Type B pancreatic cell (in vitro differentiated cells): ENCODE results near the gene MYOF. TPM values are rescaled to one million over a fixed set of nuclear protein-coding genes. Genes with fewer than 3 reads are reported as not detected.
"Not testable (repeated sequence)": the region's sequence is repeated elsewhere in the genome, so short reads cannot be mapped to it uniquely, and the experiment has no call there.

Source experiments
- DNase-seq: peaks from one replicate; pipeline ENCODE4 v3.0.0; 2021; ENCODE audit warnings: mixed read lengths; ENCODE audit not compliant: unreplicated experiment; ENCODE audit errors: extremely low spot score
- H3K27ac Mint-ChIP-seq: 2 replicates; pipeline ENCODE4 v1.8.0; 2021; ENCODE audit warnings: mild to moderate bottlenecking, mixed read lengths
- H3K27me3 Mint-ChIP-seq: 2 replicates; pipeline ENCODE4 v1.8.0; 2021; ENCODE audit warnings: mixed read lengths
- H3K36me3 Mint-ChIP-seq: 2 replicates; pipeline ENCODE4 v1.8.0; 2021; ENCODE audit warnings: mixed read lengths
- H3K4me1 Mint-ChIP-seq: one replicate; pipeline ENCODE4 v1.8.0; 2021; ENCODE audit warnings: mixed read lengths; ENCODE audit not compliant: unreplicated experiment
- H3K4me3 Mint-ChIP-seq: 2 replicates; pipeline ENCODE4 v1.8.0; 2021; ENCODE audit warnings: mild to moderate bottlenecking, mixed read lengths
- H3K9me3 Mint-ChIP-seq: 2 replicates; pipeline ENCODE4 v1.8.0; 2021; ENCODE audit warnings: mixed read lengths
- CTCF ChIP-seq: fragments of 200-600 bp; sonication (generic); conservative IDR thresholded peaks from 2 replicates; pipeline ENCODE4 v1.5.0; 2021; ENCODE audit warnings: antibody characterized with exemption, mild to moderate bottlenecking
- total RNA-seq: library from RNA; stranded (reverse); gene quantifications from 2 replicates; pipeline ENCODE4 v1.2.1, GENCODE V29; 2021; ENCODE audit warnings: low replicate concordance

MYOF gene
- total RNA-seq, 1 donor from 2014 or later: 49.4 TPM

- peaks cover 17% of the 10 kb centered on the region for H3K4me1 Mint-ChIP-seq
- no peaks in the 10 kb centered on the region for H3K27me3 Mint-ChIP-seq
- DNase-seq: no peak
- peaks cover 15% of the 10 kb centered on the region for H3K36me3 Mint-ChIP-seq
- no peaks in the 10 kb centered on the region for H3K9me3 Mint-ChIP-seq
- no peak for TF ChIP-seq CTCF
- no peak overlapping the region for H3K4me3 Mint-ChIP-seq
- no peak overlapping the region for H3K27ac Mint-ChIP-seq
Measured at GRCh38 chr10:93367664-93368063, 114.5 kb downstream of the MYOF start.

DNA sequence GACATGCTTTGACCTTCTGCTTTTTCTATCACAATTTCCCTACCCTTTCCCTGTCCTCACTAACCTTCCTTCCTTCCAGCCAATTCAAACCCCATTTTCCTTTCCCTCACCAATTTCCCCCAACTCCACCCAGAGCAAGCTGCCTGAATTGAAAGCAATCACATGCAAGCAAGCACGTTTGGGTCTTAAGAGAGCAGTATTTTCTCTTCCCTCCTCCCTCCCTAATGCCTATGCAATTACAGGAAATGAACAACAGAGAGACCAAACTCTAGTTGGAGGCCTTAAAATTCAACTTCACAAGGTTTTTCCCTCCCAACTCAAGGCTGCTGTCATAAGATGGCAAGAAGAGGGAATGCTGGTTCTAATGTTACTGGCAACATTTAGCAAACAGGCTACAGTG, 117.2 kb downstream of the MYOF start:
- Mint-ChIP-seq H3K36me3 (peaks cover 15% of the 10 kb centered on the region), H3K4me3 (no peak overlapping the region), H3K9me3 (no peaks in the 10 kb centered on the region), H3K4me1 (peaks cover 13% of the 10 kb centered on the region), H3K27ac (no peak overlapping the region), H3K27me3 (no peaks in the 10 kb centered on the region)
- DNase-seq: no peak
- no peak for TF ChIP-seq CTCF

DNA sequence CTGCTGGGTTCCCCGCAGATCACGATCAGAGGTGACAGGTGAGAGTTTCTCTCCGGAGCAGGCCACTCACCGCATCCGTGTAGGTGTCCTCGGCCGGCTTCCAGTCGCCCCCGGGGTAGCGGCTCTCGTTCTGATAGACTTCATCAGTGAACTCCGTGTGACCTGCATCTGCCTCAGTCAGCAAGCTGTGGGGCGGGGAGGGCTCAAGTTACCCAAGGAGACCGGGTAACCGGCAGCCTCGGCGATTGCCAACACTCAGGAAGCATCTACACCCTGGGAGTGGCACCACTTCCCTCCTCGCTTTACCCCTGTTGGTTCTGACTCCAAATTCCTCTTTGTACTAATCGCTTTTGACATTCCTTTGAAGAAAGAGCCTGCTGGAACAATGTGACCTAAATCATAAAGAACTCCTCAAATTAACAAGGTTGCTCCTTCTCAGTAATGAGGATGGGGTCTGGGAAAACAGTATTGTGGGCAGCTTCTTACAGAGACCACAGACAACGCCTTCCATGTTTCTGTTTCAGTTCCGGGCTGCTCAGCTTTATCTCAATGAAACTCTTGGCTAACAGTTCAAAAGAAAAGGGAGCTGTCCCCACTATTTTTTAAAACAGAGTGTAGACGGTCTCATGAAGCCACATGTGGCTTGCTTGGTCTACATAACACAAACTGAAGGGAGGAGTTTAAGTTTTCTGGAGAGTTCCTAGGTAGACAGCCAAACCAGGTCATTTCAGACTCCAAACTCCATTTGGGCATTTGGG, 118.1 kb downstream of the MYOF start:
- H3K36me3 Mint-ChIP-seq: peaks cover 15% of the 10 kb centered on the region
- no peak overlapping the region for H3K4me3 Mint-ChIP-seq
- no peak for DNase-seq
- H3K4me1 Mint-ChIP-seq: peaks cover 5% of the 10 kb centered on the region
- H3K27ac Mint-ChIP-seq: no peak overlapping the region
- no peaks in the 10 kb centered on the region for H3K27me3 Mint-ChIP-seq
- no peaks in the 10 kb centered on the region for H3K9me3 Mint-ChIP-seq
- TF ChIP-seq CTCF: no peak

- not testable (repeated sequence) for H3K27me3 Mint-ChIP-seq, H3K9me3 Mint-ChIP-seq, H3K27ac Mint-ChIP-seq, H3K4me3 Mint-ChIP-seq, DNase-seq, H3K36me3 Mint-ChIP-seq, H3K4me1 Mint-ChIP-seq
Measured at GRCh38 chr10:93358398-93358797, 123.7 kb downstream of the MYOF start.

DNA sequence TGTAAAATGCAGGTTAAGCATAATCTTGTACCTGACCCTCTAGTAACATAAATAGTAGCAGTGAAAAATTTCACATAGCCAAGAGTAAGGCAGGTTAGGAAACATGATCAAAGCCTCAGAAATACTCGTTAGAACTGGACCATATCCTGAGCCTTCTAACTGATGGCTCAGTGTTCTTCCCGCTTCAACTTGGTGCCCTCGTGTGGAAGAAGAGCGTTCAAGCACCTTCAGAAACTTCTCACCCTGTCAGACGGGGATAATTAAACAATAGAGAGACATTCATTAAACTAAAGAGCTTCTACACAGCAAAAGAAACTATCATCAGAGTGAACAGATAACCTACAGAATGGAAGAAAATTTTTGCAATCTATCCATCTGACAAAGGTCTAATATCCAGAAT, 124.5 kb downstream of the MYOF start:
- H3K4me1 Mint-ChIP-seq: peaks cover 2% of the 10 kb centered on the region
- no peak for DNase-seq
- H3K9me3 Mint-ChIP-seq: peaks cover 5% of the 10 kb centered on the region
- TF ChIP-seq CTCF: peak; percentile 83
- no peak overlapping the region for H3K4me3 Mint-ChIP-seq
- no peaks in the 10 kb centered on the region for H3K27me3 Mint-ChIP-seq
- H3K36me3 Mint-ChIP-seq: peaks cover 5% of the 10 kb centered on the region
- H3K27ac Mint-ChIP-seq: no peak overlapping the region

DNA sequence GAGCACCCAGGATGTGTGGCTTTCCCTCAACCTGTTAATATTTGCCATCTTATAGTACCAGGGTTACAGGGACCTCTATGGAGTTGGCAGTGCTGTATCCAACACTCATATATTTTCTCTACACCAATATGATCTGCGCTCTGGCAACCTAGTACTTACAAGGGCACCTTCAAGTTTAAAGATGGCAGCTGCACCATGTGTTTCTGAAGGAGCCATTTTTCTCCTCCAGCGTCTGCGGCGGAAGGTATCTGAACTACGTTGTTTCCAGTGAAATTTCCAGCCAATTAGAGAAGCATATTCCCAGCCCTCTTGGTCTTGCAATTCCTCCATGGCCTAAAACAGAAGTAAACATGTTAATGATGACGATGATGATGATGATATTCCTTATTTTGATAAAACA, 125.6 kb downstream of the MYOF start:
- H3K27me3 Mint-ChIP-seq: no peaks in the 10 kb centered on the region
- no peak for TF ChIP-seq CTCF
- no peak overlapping the region for H3K4me3 Mint-ChIP-seq

More for the DNA sequence above, 125.6 kb downstream of the MYOF start:
- Mint-ChIP-seq H3K4me1 (peaks cover 7% of the 10 kb centered on the region), H3K36me3 (peaks cover 5% of the 10 kb centered on the region), H3K27ac (no peak overlapping the region), H3K9me3 (peaks cover 5% of the 10 kb centered on the region)
- no peak for DNase-seq
